K562 (cell line): ENCODE results near the gene YARS1. TPM values are rescaled to one million over a fixed set of nuclear protein-coding genes. Genes with fewer than 3 reads are reported as not detected.

Experiments used
- CBFA2T3 ChIP-seq: fragments of 450-650 bp; IDR thresholded peaks from 2 replicates; pipeline ENCODE4 v1.6.1; 2017
- EHMT2 ChIP-seq: fragments of 450-650 bp; IDR thresholded peaks from 2 replicates; pipeline ENCODE4 v1.6.1; 2018; ENCODE audit warnings: antibody characterized with exemption
- HNRNPL ChIP-seq: fragments of 200-400 bp; formaldehyde crosslinking; IDR thresholded peaks from 2 replicates; pipeline ENCODE4 v1.6.1; 2017; ENCODE audit warnings: low read depth, mild to moderate bottlenecking, low read length
- ILF3 ChIP-seq: fragments of 450-650 bp; IDR thresholded peaks from 2 replicates; pipeline ENCODE4 v1.6.1; 2018; ENCODE audit warnings: antibody characterized with exemption, mild to moderate bottlenecking, moderate library complexity, borderline replicate concordance
- RBM34 ChIP-seq: fragments of 200-400 bp; formaldehyde crosslinking; IDR thresholded peaks from 2 replicates; pipeline ENCODE4 v1.6.1; 2018; ENCODE audit warnings: low read length, borderline replicate concordance; ENCODE audit not compliant: insufficient read depth
- ZSCAN32 ChIP-seq: fragments of 450-650 bp; formaldehyde crosslinking; IDR thresholded peaks from 2 replicates; pipeline ENCODE4 v1.4.0; 2020; ENCODE audit warnings: mild to moderate bottlenecking, moderate library complexity
- polyA plus RNA-seq, 8 experiments: library from polyadenylated mRNA; depleted of rRNA in 4 of 8; stranded (reverse) in 5 of 8; unstranded in 3 of 8; fragments of >200 nt; fragmentation: Nextera tagmentation in 2 of 8; fragmentation: Illumina TruSeq in 1 of 8; extraction: Ambion mirVana in 2 of 8; extraction: Trizol in 1 of 8; gene quantifications; 2 replicates each; pipeline versions ENCODE4 v1.2.1 to v1.2.3, GENCODE V29; 2011 to 2014; ENCODE audit warnings: inconsistent platforms in 1 of 8, missing spikeins in 1 of 8
- total RNA-seq, 7 experiments: library from RNA; depleted of rRNA in 6 of 7; stranded (reverse); fragments of >200 nt in 6 of 7; fragmentation: Illumina TruSeq in 2 of 7; extraction: Trizol in 2 of 7; gene quantifications; 2 replicates each; pipeline versions ENCODE4 v1.2.1 to v1.2.3, GENCODE V29; 2011 to 2021; ENCODE audit warnings: low replicate concordance in 1 of 7
- TF ChIP-seq, protein P1 (sequence below): fragments of 450-650 bp; IDR thresholded peaks from 2 replicates; pipeline ENCODE4 v1.6.1; 2016; ENCODE audit warnings: low read depth
- TF ChIP-seq, protein P2 (sequence below): fragments of 450-650 bp; conservative IDR thresholded peaks from 2 replicates; pipeline ENCODE4 v1.6.1; 2016; ENCODE audit warnings: missing genetic modification characterization, low read depth, mild to moderate bottlenecking, control low read depth, missing compliant biosample characterization
- TF ChIP-seq, protein P3 (sequence below): fragments of 250-450 bp; sonication (Bioruptor Pico); IDR thresholded peaks from 2 replicates; pipeline ENCODE4 v1.5.0; 2020; ENCODE audit warnings: mild to moderate bottlenecking, borderline replicate concordance
- TF ChIP-seq, protein P4 (sequence below): fragments of 250-450 bp; sonication (Bioruptor Pico); IDR thresholded peaks from 2 replicates; pipeline ENCODE4 v1.4.0; 2020
- TF ChIP-seq, protein P5 (sequence below): IDR thresholded peaks from 2 replicates; pipeline ENCODE4 v1.6.1; 2014; ENCODE audit warnings: antibody characterized with exemption

The YARS1 gene
- total and polyA plus RNA-seq, 9 of the 15 experiments (the other 6 are each of a cell fraction or from before 2014, with no cell fraction given) = 66.2 to 336 (median 201) TPM

DNA sequence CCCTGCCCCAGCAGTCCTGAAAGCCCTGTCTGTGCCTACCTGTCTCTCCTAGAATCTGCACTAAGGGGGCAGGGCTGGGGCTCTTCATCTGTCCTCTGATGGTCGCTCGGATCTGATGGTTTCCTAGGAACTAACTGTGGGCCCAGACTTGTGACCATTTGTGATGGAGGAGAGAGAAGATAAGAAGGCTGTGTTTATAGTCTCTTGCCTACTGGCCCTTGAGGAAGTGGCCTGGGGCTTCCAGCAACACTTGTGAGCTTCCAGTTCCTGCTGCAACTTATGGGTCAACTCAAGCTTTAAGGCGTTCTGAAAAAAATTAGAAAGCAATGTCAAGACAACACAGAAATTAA, 61.4 kb downstream of the YARS1 start (continued):
- TF ChIP-seq, protein P1, sequence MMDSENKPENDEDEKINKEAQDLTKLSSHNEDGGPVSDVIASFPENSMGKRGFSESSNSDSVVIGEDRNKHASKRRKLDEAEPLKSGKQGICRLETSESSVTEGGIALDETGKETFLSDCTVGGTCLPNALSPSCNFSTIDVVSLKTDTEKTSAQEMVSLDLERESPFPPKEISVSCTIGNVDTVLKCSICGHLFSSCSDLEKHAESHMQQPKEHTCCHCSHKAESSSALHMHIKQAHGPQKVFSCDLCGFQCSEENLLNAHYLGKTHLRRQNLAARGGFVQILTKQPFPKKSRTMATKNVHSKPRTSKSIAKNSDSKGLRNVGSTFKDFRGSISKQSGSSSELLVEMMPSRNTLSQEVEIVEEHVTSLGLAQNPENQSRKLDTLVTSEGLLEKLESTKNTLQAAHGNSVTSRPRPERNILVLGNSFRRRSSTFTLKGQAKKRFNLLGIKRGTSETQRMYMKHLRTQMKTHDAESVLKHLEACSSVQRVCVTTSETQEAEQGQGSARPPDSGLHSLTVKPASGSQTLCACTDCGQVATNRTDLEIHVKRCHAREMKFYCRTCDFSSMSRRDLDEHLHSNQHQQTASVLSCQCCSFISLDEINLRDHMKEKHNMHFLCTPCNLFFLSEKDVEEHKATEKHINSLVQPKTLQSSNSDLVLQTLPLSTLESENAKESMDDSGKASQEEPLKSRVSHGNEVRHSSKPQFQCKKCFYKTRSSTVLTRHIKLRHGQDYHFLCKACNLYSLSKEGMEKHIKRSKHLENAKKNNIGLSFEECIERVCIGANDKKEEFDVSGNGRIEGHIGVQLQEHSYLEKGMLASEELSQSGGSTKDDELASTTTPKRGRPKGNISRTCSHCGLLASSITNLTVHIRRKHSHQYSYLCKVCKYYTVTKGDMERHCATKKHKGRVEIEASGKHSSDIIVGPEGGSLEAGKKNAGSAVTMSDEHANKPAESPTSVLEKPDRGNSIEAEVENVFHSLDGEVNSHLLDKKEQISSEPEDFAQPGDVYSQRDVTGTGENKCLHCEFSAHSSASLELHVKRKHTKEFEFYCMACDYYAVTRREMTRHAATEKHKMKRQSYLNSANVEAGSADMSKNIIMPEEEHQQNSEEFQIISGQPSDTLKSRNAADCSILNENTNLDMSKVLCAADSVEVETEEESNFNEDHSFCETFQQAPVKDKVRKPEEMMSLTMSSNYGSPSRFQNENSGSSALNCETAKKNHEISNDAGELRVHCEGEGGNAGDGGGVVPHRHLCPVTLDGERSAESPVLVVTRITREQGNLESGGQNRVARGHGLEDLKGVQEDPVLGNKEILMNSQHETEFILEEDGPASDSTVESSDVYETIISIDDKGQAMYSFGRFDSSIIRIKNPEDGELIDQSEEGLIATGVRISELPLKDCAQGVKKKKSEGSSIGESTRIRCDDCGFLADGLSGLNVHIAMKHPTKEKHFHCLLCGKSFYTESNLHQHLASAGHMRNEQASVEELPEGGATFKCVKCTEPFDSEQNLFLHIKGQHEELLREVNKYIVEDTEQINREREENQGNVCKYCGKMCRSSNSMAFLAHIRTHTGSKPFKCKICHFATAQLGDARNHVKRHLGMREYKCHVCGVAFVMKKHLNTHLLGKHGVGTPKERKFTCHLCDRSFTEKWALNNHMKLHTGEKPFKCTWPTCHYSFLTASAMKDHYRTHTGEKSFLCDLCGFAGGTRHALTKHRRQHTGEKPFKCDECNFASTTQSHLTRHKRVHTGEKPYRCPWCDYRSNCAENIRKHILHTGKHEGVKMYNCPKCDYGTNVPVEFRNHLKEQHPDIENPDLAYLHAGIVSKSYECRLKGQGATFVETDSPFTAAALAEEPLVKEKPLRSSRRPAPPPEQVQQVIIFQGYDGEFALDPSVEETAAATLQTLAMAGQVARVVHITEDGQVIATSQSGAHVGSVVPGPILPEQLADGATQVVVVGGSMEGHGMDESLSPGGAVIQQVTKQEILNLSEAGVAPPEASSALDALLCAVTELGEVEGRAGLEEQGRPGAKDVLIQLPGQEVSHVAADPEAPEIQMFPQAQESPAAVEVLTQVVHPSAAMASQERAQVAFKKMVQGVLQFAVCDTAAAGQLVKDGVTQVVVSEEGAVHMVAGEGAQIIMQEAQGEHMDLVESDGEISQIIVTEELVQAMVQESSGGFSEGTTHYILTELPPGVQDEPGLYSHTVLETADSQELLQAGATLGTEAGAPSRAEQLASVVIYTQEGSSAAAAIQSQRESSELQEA = no peak
- TF ChIP-seq EHMT2 = no peak
- no peak for TF ChIP-seq RBM34
- peak; percentile 79 for TF ChIP-seq CBFA2T3
- no peak for TF ChIP-seq HNRNPL
- TF ChIP-seq, protein P2, sequence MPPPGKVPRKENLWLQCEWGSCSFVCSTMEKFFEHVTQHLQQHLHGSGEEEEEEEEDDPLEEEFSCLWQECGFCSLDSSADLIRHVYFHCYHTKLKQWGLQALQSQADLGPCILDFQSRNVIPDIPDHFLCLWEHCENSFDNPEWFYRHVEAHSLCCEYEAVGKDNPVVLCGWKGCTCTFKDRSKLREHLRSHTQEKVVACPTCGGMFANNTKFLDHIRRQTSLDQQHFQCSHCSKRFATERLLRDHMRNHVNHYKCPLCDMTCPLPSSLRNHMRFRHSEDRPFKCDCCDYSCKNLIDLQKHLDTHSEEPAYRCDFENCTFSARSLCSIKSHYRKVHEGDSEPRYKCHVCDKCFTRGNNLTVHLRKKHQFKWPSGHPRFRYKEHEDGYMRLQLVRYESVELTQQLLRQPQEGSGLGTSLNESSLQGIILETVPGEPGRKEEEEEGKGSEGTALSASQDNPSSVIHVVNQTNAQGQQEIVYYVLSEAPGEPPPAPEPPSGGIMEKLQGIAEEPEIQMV (tag) = no peak
- TF ChIP-seq, protein P3, sequence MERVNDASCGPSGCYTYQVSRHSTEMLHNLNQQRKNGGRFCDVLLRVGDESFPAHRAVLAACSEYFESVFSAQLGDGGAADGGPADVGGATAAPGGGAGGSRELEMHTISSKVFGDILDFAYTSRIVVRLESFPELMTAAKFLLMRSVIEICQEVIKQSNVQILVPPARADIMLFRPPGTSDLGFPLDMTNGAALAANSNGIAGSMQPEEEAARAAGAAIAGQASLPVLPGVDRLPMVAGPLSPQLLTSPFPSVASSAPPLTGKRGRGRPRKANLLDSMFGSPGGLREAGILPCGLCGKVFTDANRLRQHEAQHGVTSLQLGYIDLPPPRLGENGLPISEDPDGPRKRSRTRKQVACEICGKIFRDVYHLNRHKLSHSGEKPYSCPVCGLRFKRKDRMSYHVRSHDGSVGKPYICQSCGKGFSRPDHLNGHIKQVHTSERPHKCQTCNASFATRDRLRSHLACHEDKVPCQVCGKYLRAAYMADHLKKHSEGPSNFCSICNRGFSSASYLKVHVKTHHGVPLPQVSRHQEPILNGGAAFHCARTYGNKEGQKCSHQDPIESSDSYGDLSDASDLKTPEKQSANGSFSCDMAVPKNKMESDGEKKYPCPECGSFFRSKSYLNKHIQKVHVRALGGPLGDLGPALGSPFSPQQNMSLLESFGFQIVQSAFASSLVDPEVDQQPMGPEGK = no peak; the same call in 1 of the 2 replicates
- TF ChIP-seq, protein P4, sequence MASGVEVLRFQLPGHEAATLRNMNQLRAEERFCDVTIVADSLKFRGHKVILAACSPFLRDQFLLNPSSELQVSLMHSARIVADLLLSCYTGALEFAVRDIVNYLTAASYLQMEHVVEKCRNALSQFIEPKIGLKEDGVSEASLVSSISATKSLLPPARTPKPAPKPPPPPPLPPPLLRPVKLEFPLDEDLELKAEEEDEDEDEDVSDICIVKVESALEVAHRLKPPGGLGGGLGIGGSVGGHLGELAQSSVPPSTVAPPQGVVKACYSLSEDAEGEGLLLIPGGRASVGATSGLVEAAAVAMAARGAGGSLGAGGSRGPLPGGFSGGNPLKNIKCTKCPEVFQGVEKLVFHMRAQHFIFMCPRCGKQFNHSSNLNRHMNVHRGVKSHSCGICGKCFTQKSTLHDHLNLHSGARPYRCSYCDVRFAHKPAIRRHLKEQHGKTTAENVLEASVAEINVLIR (CRISPR knock-in tag) = no peak
- no peak for TF ChIP-seq ILF3
- TF ChIP-seq, protein P5, sequence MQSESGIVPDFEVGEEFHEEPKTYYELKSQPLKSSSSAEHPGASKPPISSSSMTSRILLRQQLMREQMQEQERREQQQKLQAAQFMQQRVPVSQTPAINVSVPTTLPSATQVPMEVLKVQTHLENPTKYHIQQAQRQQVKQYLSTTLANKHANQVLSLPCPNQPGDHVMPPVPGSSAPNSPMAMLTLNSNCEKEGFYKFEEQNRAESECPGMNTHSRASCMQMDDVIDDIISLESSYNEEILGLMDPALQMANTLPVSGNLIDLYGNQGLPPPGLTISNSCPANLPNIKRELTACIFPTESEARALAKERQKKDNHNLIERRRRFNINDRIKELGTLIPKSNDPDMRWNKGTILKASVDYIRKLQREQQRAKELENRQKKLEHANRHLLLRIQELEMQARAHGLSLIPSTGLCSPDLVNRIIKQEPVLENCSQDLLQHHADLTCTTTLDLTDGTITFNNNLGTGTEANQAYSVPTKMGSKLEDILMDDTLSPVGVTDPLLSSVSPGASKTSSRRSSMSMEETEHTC = no peak; the same call in 1 of the 2 replicates
- no peak for TF ChIP-seq ZSCAN32 (CRISPR knock-in tag)
